ENCODE data around the gene SEPHS2.
"Not testable (repeated sequence)": the region's sequence is repeated elsewhere in the genome, so short reads cannot be mapped to it uniquely, and the experiment has no call there.

The SEPHS2 gene

GRCh38 chr16:30398661-30399434 is 46.8 kb downstream of the SEPHS2 start:
- DNase-seq (ENCODE audit: low spot score): no peak

- no peak for DNase-seq (ENCODE audit: low spot score)
Measured at GRCh38 chr16:30397776-30398660, 47.7 kb downstream of the SEPHS2 start.

DNA sequence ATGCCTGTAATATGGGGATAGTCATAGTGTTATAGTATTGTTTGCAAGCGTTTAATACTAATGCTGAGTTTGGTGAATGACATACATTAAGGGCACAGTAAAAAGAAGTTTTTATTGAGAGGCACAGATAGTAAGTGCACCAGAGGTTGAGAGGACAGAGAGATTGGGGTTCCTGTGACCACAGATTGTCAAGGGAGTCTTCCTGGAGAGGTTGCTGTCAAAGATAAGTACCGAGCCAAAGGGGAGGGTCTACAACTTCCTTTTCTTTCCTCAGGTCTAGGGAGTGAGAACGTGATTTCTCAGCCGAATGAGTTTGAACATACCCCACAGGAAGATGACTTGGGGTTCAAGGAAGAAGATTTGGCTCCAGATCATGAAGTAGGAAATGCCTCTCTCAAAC is 48.6 kb downstream of the SEPHS2 start:
- no peak for DNase-seq (ENCODE audit: low spot score)

DNA sequence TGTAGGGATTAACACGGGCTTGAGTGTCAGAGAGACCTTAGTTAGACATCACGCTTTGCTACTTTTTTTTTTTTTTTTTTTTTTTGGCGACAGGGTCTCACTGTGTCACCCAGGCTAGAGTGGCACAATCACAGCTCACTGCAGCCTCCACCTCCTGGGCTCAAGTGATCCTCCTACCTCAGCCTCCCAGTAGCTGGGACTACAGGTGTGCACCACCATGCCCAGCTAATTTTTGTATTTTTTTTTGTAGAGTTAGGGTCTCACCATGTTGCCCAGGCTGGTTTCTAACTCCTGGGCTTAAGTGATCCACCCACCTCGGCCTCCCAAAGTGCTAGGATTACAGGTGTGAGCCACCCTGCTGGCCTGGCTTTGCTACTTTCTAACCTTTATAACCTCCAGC is 49.0 kb downstream of the SEPHS2 start:
- DNase-seq (ENCODE audit: low spot score): not testable (repeated sequence)

- no peak for DNase-seq (ENCODE audit: low spot score)
Measured at GRCh38 chr16:30395992-30396585, 49.6 kb downstream of the SEPHS2 start.

DNA sequence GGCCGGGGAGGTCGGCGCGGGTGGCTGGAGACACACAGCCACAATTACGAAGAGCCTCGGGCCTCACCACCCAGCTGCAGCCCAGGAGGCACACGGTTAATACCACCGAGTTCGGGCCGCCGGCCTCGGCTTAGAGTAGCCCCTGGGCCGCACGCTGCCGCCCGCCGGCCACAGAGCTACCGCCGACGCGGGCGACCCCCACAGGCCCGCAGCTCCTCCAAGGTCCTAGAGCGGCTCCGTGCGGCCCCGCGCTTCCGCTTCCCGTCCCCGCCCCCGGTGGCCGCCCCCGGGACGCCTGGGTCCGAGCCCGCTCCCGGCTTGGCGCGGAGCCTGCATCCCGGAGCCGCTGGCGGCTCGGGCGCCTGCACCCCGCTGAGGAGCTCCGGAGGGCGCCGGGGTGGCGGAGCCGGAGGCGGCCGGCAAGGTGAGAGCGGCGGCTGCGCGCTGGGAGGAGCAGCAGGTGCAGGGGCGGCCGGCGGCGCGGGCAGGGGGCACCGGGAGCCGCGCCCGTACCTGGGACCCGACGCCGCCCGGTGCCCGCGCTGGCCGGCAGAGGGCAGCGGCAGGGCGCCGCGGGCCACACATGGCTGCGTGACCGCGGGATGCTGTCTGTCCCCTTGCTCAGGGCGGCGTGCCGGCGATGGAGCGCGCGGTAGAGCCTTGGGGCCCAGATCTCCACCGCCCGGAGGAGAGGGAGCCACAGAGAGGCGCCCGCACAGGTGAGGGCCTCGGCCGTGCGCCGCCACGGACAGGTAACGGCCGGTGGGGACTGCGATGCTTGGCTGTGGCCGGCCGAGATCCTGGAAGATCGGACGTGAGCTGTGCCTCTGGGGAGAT is 50.3 kb downstream of the SEPHS2 start, which contains the start of gene ZNF48:
TSS of gene ZNF48 (plus strand) at position 266 of the 837 bp plus-strand sequence. CDS start at position 641, 375 bp downstream.
- DNase-seq (ENCODE audit: low spot score): peak; percentile 67

DNA sequence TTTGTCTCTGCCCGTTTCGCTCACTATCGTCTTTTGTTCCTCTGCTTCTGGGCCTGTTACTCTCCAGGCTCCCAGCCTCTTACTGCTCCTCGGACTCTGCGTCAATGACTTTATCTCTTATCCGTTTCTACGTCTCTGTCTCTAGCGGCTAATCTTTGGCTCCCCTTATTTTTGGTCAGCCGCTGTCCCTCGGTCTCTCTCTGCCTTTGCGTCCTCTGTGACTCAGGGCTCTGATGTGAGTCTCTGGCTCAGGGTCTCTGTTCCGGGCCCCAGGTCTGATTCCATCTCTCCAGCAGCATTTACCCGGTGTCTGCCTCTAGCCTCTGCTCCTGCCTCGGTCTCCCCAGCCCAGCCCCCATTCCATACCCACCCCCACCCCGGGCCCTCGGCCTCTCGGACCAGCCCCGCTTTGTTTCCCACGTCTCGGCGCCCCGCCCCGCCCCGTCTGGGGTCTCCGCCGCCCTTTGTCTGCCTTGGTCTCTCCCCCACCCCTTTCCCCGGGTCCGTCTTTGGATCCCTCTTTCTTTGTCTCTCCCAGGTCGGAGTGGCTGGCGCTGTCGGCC is 51.0 kb downstream of the SEPHS2 start:
- DNase-seq (ENCODE audit: low spot score): no peak
